HG02763 (cell line): ENCODE measurements around the gene POR.
"Not testable (repeated sequence)": the region's sequence is repeated elsewhere in the genome, so short reads cannot be mapped to it uniquely, and the experiment has no call there.

Experiments used
- ATAC-seq: cut with Tn5 transposase; IDR thresholded peaks from one replicate; pipeline ENCODE4 v1.9.1; 2021; ENCODE audit warnings: mild to moderate bottlenecking, moderate library complexity; ENCODE audit not compliant: unreplicated experiment

Gene POR

GRCh38 chr7:75914655-75915415 is at the start of gene POR:
Gene POR (plus strand): TSS chr7:75915155. CDS start chr7:75954002, 38,847 bp downstream.
- peak; percentile 92 for ATAC-seq

- ATAC-seq: no peak
Observed at GRCh38 chr7:75866114-75866488, 48.9 kb upstream of the POR start.

GRCh38 chr7:75866489-75867389 is 48.2 kb upstream of the POR start:
- no peak for ATAC-seq

GRCh38 chr7:75867390-75867717 is 47.6 kb upstream of the POR start:
- ATAC-seq: no peak

GRCh38 chr7:75868153-75868552 is 46.8 kb upstream of the POR start:
- ATAC-seq: no peak

- ATAC-seq: no peak
Observed at GRCh38 chr7:75869776-75870379, 45.1 kb upstream of the POR start.

DNA sequence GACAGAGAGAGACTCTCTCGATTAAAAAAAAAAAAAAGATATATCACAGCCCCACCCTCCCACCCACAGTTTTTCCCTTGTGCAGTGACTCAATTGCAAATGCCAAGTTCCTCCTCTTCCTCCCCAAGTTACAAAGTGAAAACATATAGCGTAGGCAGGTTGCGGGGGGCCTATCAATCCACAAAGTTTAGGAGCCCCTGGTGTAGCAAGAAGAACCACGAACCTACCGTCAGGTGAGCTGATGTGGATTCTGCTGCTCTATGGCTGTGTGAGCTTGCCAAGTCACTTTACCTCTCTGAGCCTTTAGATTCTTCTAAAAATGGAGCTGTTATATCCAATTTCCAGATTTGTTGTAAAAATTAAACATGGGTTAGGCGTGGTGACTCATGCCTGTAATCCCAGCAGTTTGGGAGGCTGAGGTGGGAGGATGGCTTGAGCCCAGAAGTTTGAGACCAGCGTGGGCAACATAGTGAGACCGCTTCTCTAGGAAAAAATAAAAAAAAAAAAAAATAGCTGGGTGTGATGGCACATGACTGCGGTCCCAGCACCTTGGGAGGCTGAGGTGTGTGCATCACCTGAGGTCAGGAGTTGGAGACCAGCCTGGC is 44.3 kb upstream of the POR start:
- no peak for ATAC-seq

GRCh38 chr7:75872073-75872782 is 42.7 kb upstream of the POR start:
- ATAC-seq: no peak

- not testable (repeated sequence) for ATAC-seq
Observed at GRCh38 chr7:75874180-75874579, 40.8 kb upstream of the POR start.

GRCh38 chr7:75875113-75876080 is 39.6 kb upstream of the POR start:
- ATAC-seq: no peak

DNA sequence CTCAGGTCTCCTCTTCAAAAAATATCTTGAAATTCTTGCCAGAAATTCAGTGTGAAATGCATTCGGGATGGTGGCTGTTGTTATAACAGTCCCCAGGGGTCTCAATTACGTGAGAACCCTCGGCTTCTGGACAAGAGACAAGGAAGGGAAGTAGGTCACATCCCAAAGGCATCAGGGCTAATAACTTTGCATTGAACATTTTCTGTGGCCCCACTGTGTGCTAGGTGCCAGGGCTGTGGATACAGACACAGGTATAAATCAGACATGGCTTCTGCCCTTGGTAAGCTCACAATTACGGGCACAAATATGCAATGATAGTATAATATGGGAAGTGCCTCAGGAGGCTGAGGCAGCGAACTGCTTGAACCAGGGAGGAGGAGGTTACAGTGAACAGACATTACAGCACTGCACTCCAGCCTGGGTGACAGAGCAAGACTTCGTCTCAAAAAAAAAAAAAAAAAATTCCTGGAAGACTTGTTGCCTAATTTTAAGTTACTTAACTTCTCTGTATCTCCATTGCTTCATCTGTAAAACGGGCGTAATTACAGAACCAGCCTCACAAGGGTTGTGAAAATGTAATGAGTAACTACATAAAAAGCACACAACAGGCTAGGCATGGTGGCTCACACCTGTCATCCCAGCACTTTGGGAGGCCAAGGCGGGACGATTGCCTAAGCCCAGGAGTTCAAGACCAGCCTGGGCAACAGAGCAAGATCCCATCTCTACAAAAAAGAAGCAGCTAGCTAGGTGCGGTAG is 38.7 kb upstream of the POR start:
- ATAC-seq: no peak

DNA sequence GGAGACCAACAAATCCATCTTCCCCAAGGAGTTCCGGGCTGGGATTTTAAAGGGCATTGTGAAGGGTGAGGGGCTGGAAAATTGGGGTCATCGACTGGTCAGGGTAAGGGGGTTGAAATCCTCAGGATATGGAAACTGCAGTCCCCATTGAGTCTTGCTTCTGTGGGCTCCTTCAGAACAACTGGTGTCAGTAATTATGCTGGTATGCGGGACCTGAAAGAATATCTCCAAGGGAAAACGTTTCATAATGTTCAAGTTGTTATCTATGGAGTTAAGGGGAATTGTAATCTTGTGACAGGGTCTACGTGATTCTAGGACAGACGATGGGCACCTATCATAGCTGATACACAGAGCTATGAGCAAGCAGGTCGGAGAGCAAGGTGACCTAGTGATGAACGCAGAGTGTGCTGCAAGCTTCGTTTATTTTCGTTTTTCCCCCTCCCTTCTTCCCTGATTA is 36.6 kb upstream of the POR start:
- ATAC-seq: peak; percentile 7

DNA sequence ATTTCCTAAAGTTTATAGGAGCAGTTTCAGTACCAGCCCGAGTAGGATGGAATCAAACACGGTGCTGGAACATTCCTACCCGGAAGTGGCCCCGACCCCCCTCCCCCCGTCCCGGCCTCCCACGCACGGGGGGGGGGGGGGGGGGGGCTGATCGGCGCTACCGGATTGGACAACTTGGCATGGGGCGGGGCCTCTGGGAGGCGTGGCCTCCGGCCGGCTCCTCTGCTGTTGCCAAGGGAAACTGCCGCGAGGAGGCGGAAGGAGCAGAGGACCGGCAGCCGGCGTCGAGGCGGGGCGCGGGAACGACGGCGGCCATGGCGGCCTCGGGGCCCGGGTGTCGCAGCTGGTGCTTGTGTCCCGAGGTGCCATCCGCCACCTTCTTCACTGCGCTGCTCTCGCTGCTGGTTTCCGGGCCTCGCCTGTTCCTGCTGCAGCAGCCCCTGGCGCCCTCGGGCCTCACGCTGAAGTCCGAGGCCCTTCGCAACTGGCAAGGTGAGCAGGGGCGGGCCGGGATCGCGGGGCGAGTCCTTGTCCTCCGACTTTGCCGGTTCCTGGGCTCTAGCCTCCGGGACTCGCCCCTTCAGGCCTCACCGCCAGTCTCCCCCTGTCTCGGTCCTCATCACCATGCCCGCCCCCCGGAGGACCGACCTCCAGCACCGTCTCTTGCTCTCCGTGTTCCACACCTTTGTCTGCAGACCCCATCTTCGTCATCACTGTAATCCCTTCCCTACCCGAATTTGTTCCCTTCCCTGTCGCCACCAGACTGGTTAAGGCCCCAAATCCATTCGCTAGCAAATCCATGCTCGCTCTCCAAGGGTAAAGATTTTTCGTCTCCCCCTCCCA is 36.0 kb upstream of the POR start, which contains the start of gene RHBDD2:
Gene RHBDD2, plus strand, starts transcription at position 266 of the 843 bp plus-strand sequence. Its CDS starts 49 bp downstream, at position 315.
- peak; percentile 95 for ATAC-seq

- ATAC-seq: no peak
Observed at GRCh38 chr7:75879771-75880184, 35.2 kb upstream of the POR start.

- ATAC-seq: no peak
Observed at GRCh38 chr7:75880242-75880641, 34.7 kb upstream of the POR start.

DNA sequence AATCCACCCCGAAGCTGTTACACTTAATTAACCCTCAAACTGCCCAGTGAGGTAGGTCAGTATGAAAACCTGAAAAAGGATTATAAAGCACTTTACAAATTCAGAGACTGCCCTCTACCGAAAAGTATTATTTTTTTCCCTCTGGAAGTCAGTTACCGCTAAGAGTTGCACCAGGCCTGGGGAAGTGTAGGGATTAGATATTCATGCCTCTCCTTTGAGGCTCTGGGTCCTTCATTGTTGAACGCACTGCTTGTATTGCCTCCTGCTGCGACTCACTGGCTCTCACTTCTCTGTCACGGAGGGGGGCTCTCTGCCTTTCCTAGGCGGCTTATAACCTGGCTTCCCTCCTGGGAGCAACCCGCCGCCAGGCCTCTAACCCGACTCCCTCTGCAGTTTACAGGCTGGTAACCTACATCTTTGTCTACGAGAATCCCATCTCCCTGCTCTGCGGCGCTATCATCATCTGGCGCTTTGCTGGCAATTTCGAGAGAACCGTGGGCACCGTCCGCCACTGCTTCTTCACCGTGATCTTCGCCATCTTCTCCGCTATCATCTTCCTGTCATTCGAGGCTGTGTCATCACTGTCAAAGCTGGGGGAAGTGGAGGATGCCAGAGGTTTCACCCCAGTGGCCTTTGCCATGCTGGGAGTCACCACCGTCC is 33.4 kb upstream of the POR start:
- no peak for ATAC-seq

GRCh38 chr7:75883265-75883824 is 31.6 kb upstream of the POR start:
- ATAC-seq: not testable (repeated sequence)
